Measurements from ENCODE around the gene TMEM117. TPM values are rescaled to one million over a fixed set of nuclear protein-coding genes. Genes with fewer than 3 reads are reported as not detected.

Gene TMEM117
- total RNA-seq, 4 donors from 2014 or later = 13.9 to 34.1 (median 29.1) TPM

DNA sequence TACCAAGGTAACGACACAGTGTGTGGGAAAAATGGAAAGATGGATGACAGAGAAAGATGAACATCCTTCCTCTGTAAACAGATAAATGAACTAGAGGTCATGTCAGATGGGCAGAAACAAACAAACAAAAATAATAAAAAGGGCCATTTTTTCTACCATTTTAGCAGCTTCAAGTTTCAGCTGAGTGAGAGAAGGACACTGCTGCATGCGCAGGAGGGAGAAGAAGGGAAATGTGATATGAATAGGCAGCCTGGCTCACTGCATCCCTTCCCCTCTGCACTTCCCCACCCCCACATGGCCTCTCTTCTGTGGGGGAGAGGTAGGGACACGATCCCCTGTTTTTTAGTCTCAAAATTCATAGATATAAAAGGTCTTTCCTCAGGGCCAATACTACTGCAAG is 548.3 kb downstream of the TMEM117 start:
- Histone ChIP-seq H3K9me3 (no peaks in the 10 kb centered on the region), H3K4me3 (no peak overlapping the region), H3K36me3 (no peaks in the 10 kb centered on the region), H3K4me1 (no peaks in the 10 kb centered on the region), H3K27ac (no peak overlapping the region), H3K27me3 (no peaks in the 10 kb centered on the region)
- 83% methylated on average over 3 of the region's 3 CpGs for WGBS
- TF ChIP-seq POLR2AphosphoS5 (IDR thresholded peaks at IDR 0.05) = no peak
- no peak for DNase-seq (ENCODE audit: low spot score in 2 of 2)

- no peaks in the 10 kb centered on the region for H3K36me3 ChIP-seq
- H3K27me3 ChIP-seq = no peaks in the 10 kb centered on the region
- no peak overlapping the region for H3K4me3 ChIP-seq
- H3K4me1 ChIP-seq = no peaks in the 10 kb centered on the region
- no peak for DNase-seq (ENCODE audit: low spot score in 2 of 2)
- TF ChIP-seq EP300 (IDR thresholded peaks at IDR 0.05) (no peak), POLR2AphosphoS5 (IDR thresholded peaks at IDR 0.05) (no peak)
- WGBS = 72% methylated on average over 4 of the region's 4 CpGs
- H3K9me3 ChIP-seq = no peaks in the 10 kb centered on the region
- no peak overlapping the region for H3K27ac ChIP-seq
Measured at GRCh38 chr12:44385964-44386363, 550.1 kb downstream of the TMEM117 start.

DNA sequence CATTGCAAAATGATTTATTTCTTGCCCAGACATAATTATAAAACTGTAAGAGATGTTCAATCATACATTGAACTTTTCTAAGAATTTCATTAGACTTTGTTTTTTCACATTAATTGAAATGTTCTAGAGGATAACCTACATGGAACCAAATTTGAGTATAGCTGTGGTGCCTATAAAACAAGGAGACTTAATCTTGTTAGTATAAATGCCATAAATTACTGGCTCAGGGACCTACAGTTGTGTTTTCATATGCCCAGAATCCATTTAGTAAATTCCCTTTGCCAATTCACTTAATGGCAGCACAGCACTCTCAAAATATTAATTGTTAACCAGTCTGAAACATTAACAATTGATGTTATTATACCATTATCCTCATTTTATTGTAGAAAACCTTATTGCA is 551.7 kb downstream of the TMEM117 start:
- no peak overlapping the region for H3K4me3 ChIP-seq

DNA sequence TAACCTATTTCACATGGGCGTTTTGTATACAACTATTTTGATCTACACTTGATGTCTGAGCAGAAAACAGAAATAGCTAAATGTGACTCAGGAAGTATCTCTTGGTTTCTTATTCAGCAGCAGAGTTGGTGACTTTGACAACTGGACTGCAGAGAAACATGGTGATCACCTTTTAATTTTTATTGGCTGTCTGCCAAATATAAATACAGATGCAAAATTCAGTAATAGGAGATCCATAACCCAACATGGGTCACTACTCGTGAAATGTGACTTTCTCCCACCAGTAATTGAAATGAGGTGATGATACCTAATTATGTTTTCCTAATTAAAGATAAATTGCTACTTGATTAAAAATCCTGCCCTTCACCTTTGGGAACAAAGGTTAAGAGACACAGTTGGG is 553.2 kb downstream of the TMEM117 start:
- Histone ChIP-seq H3K27me3 (no peaks in the 10 kb centered on the region), H3K4me3 (no peak overlapping the region), H3K9me3 (no peaks in the 10 kb centered on the region), H3K4me1 (no peaks in the 10 kb centered on the region), H3K27ac (no peak overlapping the region), H3K36me3 (no peaks in the 10 kb centered on the region)
- no peak for TF ChIP-seq CTCF (IDR thresholded peaks at IDR 0.05)
- TF ChIP-seq POLR2AphosphoS5 (IDR thresholded peaks at IDR 0.05) = no peak
- no peak for TF ChIP-seq POLR2A (IDR thresholded peaks at IDR 0.05)
- no peak for TF ChIP-seq EP300 (IDR thresholded peaks at IDR 0.05)
- WGBS = 94% methylated on average over 2 of the region's 2 CpGs
- DNase-seq (ENCODE audit: low spot score in 2 of 2) = no peak

More for the DNA sequence above, 551.7 kb downstream of the TMEM117 start:
- no peaks in the 10 kb centered on the region for H3K4me1 ChIP-seq
- H3K36me3 ChIP-seq = no peaks in the 10 kb centered on the region
- TF ChIP-seq POLR2A (IDR thresholded peaks at IDR 0.05) = no peak
- no peak for TF ChIP-seq CTCF (IDR thresholded peaks at IDR 0.05)
- no peak for TF ChIP-seq EP300 (IDR thresholded peaks at IDR 0.05)
- no peak for TF ChIP-seq POLR2AphosphoS5 (IDR thresholded peaks at IDR 0.05)
- H3K9me3 ChIP-seq = no peaks in the 10 kb centered on the region
- H3K27ac ChIP-seq = no peak overlapping the region
- no peak for DNase-seq (ENCODE audit: low spot score in 2 of 2)
- no peaks in the 10 kb centered on the region for H3K27me3 ChIP-seq

GRCh38 chr12:44389896-44390295 is 554.0 kb downstream of the TMEM117 start:
- 48% methylated on average over 1 of the region's 1 CpG for WGBS
- Histone ChIP-seq H3K9me3 (no peaks in the 10 kb centered on the region), H3K36me3 (no peaks in the 10 kb centered on the region), H3K4me3 (no peak overlapping the region), H3K27ac (no peak overlapping the region), H3K27me3 (no peaks in the 10 kb centered on the region), H3K4me1 (no peaks in the 10 kb centered on the region)
- no peak for DNase-seq (ENCODE audit: low spot score in 2 of 2)
- TF ChIP-seq EP300 (IDR thresholded peaks at IDR 0.05) = no peak
- TF ChIP-seq CTCF (IDR thresholded peaks at IDR 0.05) = no peak

- 82% methylated on average over 3 of the region's 3 CpGs for WGBS
- DNase-seq (ENCODE audit: low spot score in 2 of 2) = no peak
- Histone ChIP-seq H3K4me1 (no peaks in the 10 kb centered on the region), H3K27ac (no peak overlapping the region), H3K4me3 (no peak overlapping the region), H3K27me3 (no peaks in the 10 kb centered on the region), H3K36me3 (no peaks in the 10 kb centered on the region), H3K9me3 (no peaks in the 10 kb centered on the region)
- TF ChIP-seq EP300 (IDR thresholded peaks at IDR 0.05) = no peak
- TF ChIP-seq POLR2A (IDR thresholded peaks at IDR 0.05) = no peak
- no peak for TF ChIP-seq POLR2AphosphoS5 (IDR thresholded peaks at IDR 0.05)
- no peak for TF ChIP-seq CTCF (IDR thresholded peaks at IDR 0.05)
Measured at GRCh38 chr12:44397631-44398030, 561.8 kb downstream of the TMEM117 start.
